ENCODE data around the gene NUP62.

- TF ChIP-seq HNF4A (conservative IDR thresholded peaks at IDR 0.05), result no peak
- TF ChIP-seq YY1 (IDR thresholded peaks at IDR 0.05), result no peak
- no peak for TF ChIP-seq CTCF (IDR thresholded peaks at IDR 0.05; ENCODE audit: low read depth, low read length, missing input control)
These were observed 58.9 kb downstream of the NUP62 start for GRCh38 chr19:49870309-49870901.
